Neural progenitor cell (in vitro differentiated cells): ENCODE data around the gene SLC24A4.

Experiments
- EZH2 ChIP-seq: fragments of 200-600 bp; sonication (generic); IDR thresholded peaks from 2 replicates; pipeline ENCODE4 v1.6.1; 2017; ENCODE audit warnings: antibody characterized with exemption, mild to moderate bottlenecking, moderate library complexity
- EZH2phosphoT487 ChIP-seq: fragments of 200-600 bp; sonication (generic); IDR thresholded peaks from 2 replicates; pipeline ENCODE4 v1.6.1; 2017; ENCODE audit warnings: antibody characterized with exemption
- TF ChIP-seq, protein P1 (sequence below): fragments of 200-600 bp; sonication (generic); IDR thresholded peaks from 2 replicates; pipeline ENCODE4 v1.5.1; 2017; ENCODE audit warnings: antibody characterized with exemption, mild to moderate bottlenecking

DNA sequence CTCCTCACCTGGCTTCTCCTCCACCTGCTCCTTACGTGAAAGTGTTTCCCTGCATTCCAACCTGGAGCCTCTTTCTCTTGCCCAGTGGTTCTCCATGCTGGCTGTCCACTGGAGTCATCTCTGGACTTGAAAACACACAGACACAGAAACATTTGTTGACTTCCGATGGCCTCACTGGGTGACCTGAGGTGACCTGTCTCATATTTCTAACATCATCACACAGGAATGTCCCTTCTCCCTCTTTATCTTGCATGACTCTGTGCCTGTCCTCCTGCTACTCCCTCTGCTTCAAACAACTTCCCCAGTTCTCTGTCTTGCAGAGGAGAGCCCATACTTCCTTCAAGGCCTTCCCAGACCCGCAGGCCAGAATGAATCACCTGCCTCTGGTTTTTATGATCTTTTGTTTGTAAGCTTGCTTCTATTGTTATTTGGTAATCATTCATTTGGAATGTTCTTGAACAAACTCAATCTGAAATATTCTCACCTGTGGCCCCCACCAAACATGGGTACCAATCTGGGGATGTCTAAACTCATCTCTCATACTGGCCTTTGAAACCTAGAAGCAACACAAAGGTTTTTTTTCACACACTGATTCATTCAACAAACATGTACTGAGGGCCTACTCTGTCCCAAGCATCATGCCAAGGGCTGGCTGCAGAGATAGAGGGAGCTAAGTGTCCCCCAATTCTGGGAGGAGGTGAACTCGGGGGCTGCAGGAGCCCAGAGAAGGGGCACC is 181.0 kb downstream of the SLC24A4 start:
- TF ChIP-seq, protein P1, sequence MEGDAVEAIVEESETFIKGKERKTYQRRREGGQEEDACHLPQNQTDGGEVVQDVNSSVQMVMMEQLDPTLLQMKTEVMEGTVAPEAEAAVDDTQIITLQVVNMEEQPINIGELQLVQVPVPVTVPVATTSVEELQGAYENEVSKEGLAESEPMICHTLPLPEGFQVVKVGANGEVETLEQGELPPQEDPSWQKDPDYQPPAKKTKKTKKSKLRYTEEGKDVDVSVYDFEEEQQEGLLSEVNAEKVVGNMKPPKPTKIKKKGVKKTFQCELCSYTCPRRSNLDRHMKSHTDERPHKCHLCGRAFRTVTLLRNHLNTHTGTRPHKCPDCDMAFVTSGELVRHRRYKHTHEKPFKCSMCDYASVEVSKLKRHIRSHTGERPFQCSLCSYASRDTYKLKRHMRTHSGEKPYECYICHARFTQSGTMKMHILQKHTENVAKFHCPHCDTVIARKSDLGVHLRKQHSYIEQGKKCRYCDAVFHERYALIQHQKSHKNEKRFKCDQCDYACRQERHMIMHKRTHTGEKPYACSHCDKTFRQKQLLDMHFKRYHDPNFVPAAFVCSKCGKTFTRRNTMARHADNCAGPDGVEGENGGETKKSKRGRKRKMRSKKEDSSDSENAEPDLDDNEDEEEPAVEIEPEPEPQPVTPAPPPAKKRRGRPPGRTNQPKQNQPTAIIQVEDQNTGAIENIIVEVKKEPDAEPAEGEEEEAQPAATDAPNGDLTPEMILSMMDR: no peak
- TF ChIP-seq EZH2 (no peak), EZH2phosphoT487 (no peak)
